ENCODE data around the gene RIC8B. TPM values are rescaled to one million over a fixed set of nuclear protein-coding genes. Genes with fewer than 3 reads are reported as not detected.

RIC8B gene
- total RNA-seq, 2 donors from 2014 or later = 15.6 to 22.1 TPM

DNA sequence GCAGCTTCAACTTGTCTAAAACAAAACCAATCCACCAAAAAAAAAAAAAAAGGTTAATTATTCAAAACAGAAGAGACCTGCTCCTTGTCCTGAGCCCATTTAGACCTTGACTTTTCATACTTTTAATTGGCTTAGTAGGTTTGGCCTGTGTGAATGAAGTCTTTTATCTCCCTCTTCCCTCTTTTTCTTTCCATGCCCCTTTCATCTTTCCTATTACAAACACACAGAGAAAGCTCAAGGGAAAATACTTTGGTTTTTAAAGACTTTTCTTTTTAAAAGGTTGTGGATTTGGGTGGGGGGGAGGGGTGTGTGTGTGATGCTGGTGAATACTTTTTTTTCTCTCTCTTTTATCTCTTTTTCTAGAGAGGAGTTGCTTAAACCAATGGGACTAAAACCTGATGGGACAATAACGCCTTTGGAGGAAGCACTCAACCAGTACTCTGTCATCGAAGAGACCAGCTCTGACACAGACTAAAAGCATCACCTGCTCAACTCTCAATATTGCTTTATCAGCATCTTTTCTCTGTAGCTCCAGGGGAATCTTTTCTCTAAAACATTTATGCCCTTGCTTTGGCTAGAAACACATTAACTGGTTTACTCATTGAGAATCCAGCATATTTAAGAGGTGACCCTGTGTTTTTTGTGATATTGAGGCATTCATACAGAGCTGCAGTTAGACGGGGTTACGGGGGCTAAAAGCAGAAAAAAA, 111.2 kb downstream of the RIC8B start:
- no peak for ATAC-seq
- Histone ChIP-seq H3K36me3 (replicated peaks in 1 of 2; ENCODE audit: insufficient read depth in 1 of 2, low read depth in 2 of 2) (peaks cover 0 to 11% of the 10 kb centered on the region in 2 donors), H3K4me1 (no peaks in the 10 kb centered on the region), H3K4me3 (no peak overlapping the region), H3K9me3 (no peaks in the 10 kb centered on the region), H3K27ac (no peak overlapping the region), H3K27me3 (no peaks in the 10 kb centered on the region)
- WGBS, 2 donors = 88 to 90% methylated on average over 4 of the region's 4 CpGs
- TF ChIP-seq CTCF (IDR thresholded peaks at IDR 0.05) (no peak), POLR2A (IDR thresholded peaks at IDR 0.05) (no peak)
- no peak for DNase-seq
- intact Hi-C loops (cut with DNase I) = no loop called here

GRCh38 chr12:106886932-106887331, 112.5 kb downstream of the RIC8B start:
- no peak for DNase-seq
- Histone ChIP-seq H3K4me1 (no peaks in the 10 kb centered on the region), H3K36me3 (replicated peaks in 1 of 2; ENCODE audit: insufficient read depth in 1 of 2, low read depth in 2 of 2) (peaks cover 0 to 11% of the 10 kb centered on the region in 2 donors), H3K9me3 (no peaks in the 10 kb centered on the region), H3K27ac (no peak overlapping the region), H3K27me3 (no peaks in the 10 kb centered on the region), H3K4me3 (no peak overlapping the region)
- no peak for ATAC-seq
- intact Hi-C loops (cut with DNase I) = no loop called here
- TF ChIP-seq CTCF (IDR thresholded peaks at IDR 0.05) (no peak), POLR2A (IDR thresholded peaks at IDR 0.05) (no peak)
- 67 to 69% methylated on average over 2 of the region's 2 CpGs for WGBS, 2 donors

GRCh38 chr12:106888348-106888970, 114.0 kb downstream of the RIC8B start:
- Histone ChIP-seq H3K9me3 (no peaks in the 10 kb centered on the region), H3K4me1 (no peaks in the 10 kb centered on the region), H3K4me3 (no peak overlapping the region), H3K27ac (no peak overlapping the region), H3K27me3 (no peaks in the 10 kb centered on the region), H3K36me3 (replicated peaks in 1 of 2; ENCODE audit: insufficient read depth in 1 of 2, low read depth in 2 of 2) (peaks cover 0 to 8% of the 10 kb centered on the region in 2 donors)
- TF ChIP-seq CTCF (IDR thresholded peaks at IDR 0.05) (no peak), POLR2A (IDR thresholded peaks at IDR 0.05) (no peak)
- 84 to 87% methylated on average over 5 of the region's 5 CpGs for WGBS, 2 donors
- no peak for DNase-seq
- intact Hi-C loops (cut with DNase I) = no loop called here
- no peak for ATAC-seq

DNA sequence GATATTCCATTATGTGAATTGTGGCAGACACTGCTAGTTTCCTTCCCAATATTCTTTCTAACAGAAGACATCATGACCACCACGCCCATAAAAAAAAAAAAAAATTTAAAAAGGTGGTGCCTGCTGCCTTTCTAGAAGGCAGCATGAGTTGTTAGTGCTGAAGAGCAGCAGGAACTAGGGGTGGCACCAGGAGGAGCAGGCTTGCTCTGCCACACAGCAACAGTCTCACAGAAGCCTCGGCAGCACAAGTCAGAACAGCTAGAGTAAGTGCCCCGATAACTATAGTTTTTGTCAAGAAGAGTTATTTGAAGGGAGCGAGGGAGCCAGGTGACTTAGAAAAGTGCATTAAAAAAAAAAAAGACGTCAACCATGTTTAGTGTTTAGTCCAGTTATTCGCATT, 114.8 kb downstream of the RIC8B start:
- 78 to 81% methylated on average over 6 of the region's 6 CpGs for WGBS, 2 donors
- Histone ChIP-seq H3K4me1 (no peaks in the 10 kb centered on the region), H3K4me3 (no peak overlapping the region), H3K27me3 (no peaks in the 10 kb centered on the region), H3K9me3 (no peaks in the 10 kb centered on the region), H3K36me3 (replicated peaks in 1 of 2; ENCODE audit: insufficient read depth in 1 of 2, low read depth in 2 of 2) (peaks cover 0 to 6% of the 10 kb centered on the region in 2 donors), H3K27ac (no peak overlapping the region)
- DNase-seq = no peak
- intact Hi-C loops (cut with DNase I) = no loop called here
- TF ChIP-seq POLR2A (IDR thresholded peaks at IDR 0.05) = no peak
- no peak for TF ChIP-seq CTCF (IDR thresholded peaks at IDR 0.05)
- ATAC-seq = no peak
